Naive thymus-derived CD8-positive, alpha-beta T cell (primary cell): Measurements from ENCODE around the gene TMIGD3. TPM values are rescaled to one million over a fixed set of nuclear protein-coding genes. Genes with fewer than 3 reads are reported as not detected.
"Not testable (repeated sequence)": the region's sequence is repeated elsewhere in the genome, so short reads cannot be mapped to it uniquely, and the experiment has no call there.

ENCODE experiments used
- ATAC-seq, 2 donors: fragments of 150-1000 bp; cut with Tn5 transposase in 1 of 2; sonication (Bioruptor Pico), chemical (Tn5 transposase) in 1 of 2; 1 replicate in 1 of 2; 2 replicates in 1 of 2; pipeline ENCODE4 v1.10.0; 2021; ENCODE audit warnings: mild to moderate bottlenecking in 2 of 2, moderate library complexity in 2 of 2
- POLR2A ChIA-PET: fragments of 350-600 bp; sonication (Branson Sonifier 250); formaldehyde crosslinking; loops from one replicate; lab custom pipeline; 2021; ENCODE audit warnings: antibody characterized with exemption; lab: Charles Lee
- DNase-seq, 10 donors: peaks; one replicate each; pipeline versions ENCODE4 v3.0.0 to v3.0.0-alpha.2; 2020 to 2022
- H3K27ac Mint-ChIP-seq, 10 donors: one replicate each; pipeline ENCODE4 v1.8.0; 2020 to 2022; ENCODE audit warnings: mild to moderate bottlenecking in 10 of 10, mixed read lengths in 10 of 10, moderate library complexity in 4 of 10, inconsistent platforms in 1 of 10
- H3K27me3 Mint-ChIP-seq, 5 donors: one replicate each; pipeline ENCODE4 v1.8.0; 2021 to 2022; ENCODE audit warnings: mixed read lengths in 5 of 5
- H3K36me3 Mint-ChIP-seq, 3 donors: one replicate each; pipeline ENCODE4 v1.8.0; 2020 to 2022; ENCODE audit warnings: mixed read lengths in 3 of 3, mild to moderate bottlenecking in 2 of 3, inconsistent platforms in 1 of 3
- H3K4me1 Mint-ChIP-seq, 4 donors: one replicate each; pipeline ENCODE4 v1.8.0; 2021 to 2022; ENCODE audit warnings: mixed read lengths in 4 of 4
- H3K4me3 Mint-ChIP-seq, 10 donors: one replicate each; pipeline ENCODE4 v1.8.0; 2020 to 2022; ENCODE audit warnings: mild to moderate bottlenecking in 10 of 10, mixed read lengths in 10 of 10, moderate library complexity in 6 of 10, inconsistent platforms in 1 of 10
- H3K9me3 Mint-ChIP-seq, 9 donors: one replicate each; pipeline ENCODE4 v1.8.0; 2020 to 2022; ENCODE audit warnings: mixed read lengths in 9 of 9, mild to moderate bottlenecking in 3 of 9, inconsistent platforms in 1 of 9, moderate library complexity in 1 of 9
- polyA plus RNA-seq, 3 donors: library from polyadenylated mRNA; unstranded; fragments of 300-500 nt; fragmentation: Illumina TruSeq; gene quantifications; one replicate each; pipeline ENCODE4 v1.2.3, GENCODE V29; 2021
- total RNA-seq, 8 experiments: library from RNA in 2 of 8; stranded (reverse) in 2 of 8; gene quantifications; one replicate each; pipeline ENCODE4 v1.2.3 and lab custom pipeline; 2021 to 2026

Gene TMIGD3
- not detected for total RNA-seq
- not detected for polyA plus RNA-seq
- total RNA-seq (lab: John Stamatoyannopoulos, UW), result 0 to 0.49 (median 0) reads per million in 6 experiments

GRCh38 chr1:111503585-111504060 is at the start of gene TMIGD3, which contains the start of gene ADORA3:
TMIGD3 (minus strand) TSS chr1:111503633; CDS start chr1:111503354, 279 bp downstream.
ADORA3 (minus strand) TSS chr1:111503633; CDS start chr1:111503354, 279 bp downstream.
- Mint-ChIP-seq H3K36me3 (no peaks in the 10 kb centered on the region), H3K27ac (peak within 1 kb of the TSS; percentile 2 to 92 (median 65)), H3K9me3 (no peaks in the 10 kb centered on the region), H3K4me1 (peaks cover 31 to 68% (median 60%) of the 10 kb centered on the region in 4 donors), H3K4me3 (peak within 1 kb of the TSS in 9 of 10 donors; percentile 16 to 73 (median 40)), H3K27me3 (no peaks in the 10 kb centered on the region)
- no peak for DNase-seq
- POLR2A ChIA-PET, result interaction anchor here (0.8 to 1.5 kb wide), 4 partner anchors 13 to 307 kb away, joined by 3 to 7 read pairs (median 3); no protein-coding TSS in a partner anchor
- no peak for ATAC-seq

- POLR2A ChIA-PET, result no interaction called here
- DNase-seq (no peak), ATAC-seq (no peak)
- Mint-ChIP-seq H3K27me3 (peaks cover 0 to 4% (median 0%) of the 10 kb centered on the region in 5 donors), H3K27ac (no peak overlapping the region), H3K4me3 (no peak overlapping the region), H3K36me3 (no peaks in the 10 kb centered on the region), H3K9me3 (no peaks in the 10 kb centered on the region), H3K4me1 (peaks cover 0 to 6% (median 0%) of the 10 kb centered on the region in 4 donors)
Measured at GRCh38 chr1:111553196-111553595, 49.8 kb upstream of the TMIGD3 start.

- H3K9me3 Mint-ChIP-seq, result no peaks in the 10 kb centered on the region
- POLR2A ChIA-PET, result no interaction called here
- H3K4me3 Mint-ChIP-seq, result no peak overlapping the region
- H3K27me3 Mint-ChIP-seq, result peaks cover 0 to 4% (median 0%) of the 10 kb centered on the region in 5 donors
- peaks cover 0 to 6% (median 0%) of the 10 kb centered on the region in 4 donors for H3K4me1 Mint-ChIP-seq
- H3K27ac Mint-ChIP-seq, result no peak overlapping the region
- DNase-seq (no peak), ATAC-seq (no peak)
- H3K36me3 Mint-ChIP-seq, result no peaks in the 10 kb centered on the region
Measured at GRCh38 chr1:111552587-111552986, 49.2 kb upstream of the TMIGD3 start.

- Mint-ChIP-seq H3K36me3 (no peaks in the 10 kb centered on the region), H3K9me3 (no peaks in the 10 kb centered on the region), H3K27ac (no peak overlapping the region), H3K4me3 (no peak overlapping the region), H3K4me1 (peaks cover 0 to 6% (median 0%) of the 10 kb centered on the region in 4 donors), H3K27me3 (peaks cover 0 to 4% (median 0%) of the 10 kb centered on the region in 5 donors)
- POLR2A ChIA-PET, result no interaction called here
- ATAC-seq (no peak), DNase-seq (no peak)
Measured at GRCh38 chr1:111551623-111552411, 48.4 kb upstream of the TMIGD3 start.

GRCh38 chr1:111547786-111548185 is 44.4 kb upstream of the TMIGD3 start:
- POLR2A ChIA-PET, H3K27me3 Mint-ChIP-seq, ATAC-seq: not testable (repeated sequence)

GRCh38 chr1:111542187-111542586 is 38.8 kb upstream of the TMIGD3 start:
- Mint-ChIP-seq H3K9me3 (peaks cover 0 to 12% (median 0%) of the 10 kb centered on the region in 9 donors), H3K27ac (no peak overlapping the region), H3K4me3 (no peak overlapping the region), H3K36me3 (peaks cover 0 to 5% (median 5%) of the 10 kb centered on the region in 3 donors), H3K27me3 (peaks cover 0 to 1% (median 0%) of the 10 kb centered on the region in 5 donors), H3K4me1 (peaks cover 0 to 4% (median 0%) of the 10 kb centered on the region in 4 donors)
- POLR2A ChIA-PET, result no interaction called here
- no peak for ATAC-seq
- no peak for DNase-seq

More at GRCh38 chr1:111547786-111548185, 44.4 kb upstream of the TMIGD3 start:
- not testable (repeated sequence) for DNase-seq, H3K4me1 Mint-ChIP-seq, H3K36me3 Mint-ChIP-seq, H3K4me3 Mint-ChIP-seq, H3K27ac Mint-ChIP-seq
- peaks cover 0 to 12% (median 0%) of the 10 kb centered on the region in 9 donors for H3K9me3 Mint-ChIP-seq

GRCh38 chr1:111541721-111542120 is 38.3 kb upstream of the TMIGD3 start:
- Mint-ChIP-seq H3K36me3 (peaks cover 0 to 5% (median 5%) of the 10 kb centered on the region in 3 donors), H3K4me1 (peaks cover 0 to 4% (median 0%) of the 10 kb centered on the region in 4 donors), H3K27me3 (peaks cover 0 to 3% (median 1%) of the 10 kb centered on the region in 5 donors), H3K27ac (no peak overlapping the region), H3K9me3 (peaks cover 0 to 12% (median 0%) of the 10 kb centered on the region in 9 donors), H3K4me3 (no peak overlapping the region)
- DNase-seq (no peak), ATAC-seq (no peak)
- POLR2A ChIA-PET, result no interaction called here

GRCh38 chr1:111540928-111541327 is 37.5 kb upstream of the TMIGD3 start:
- peak overlapping the region in 1 of 10 donors; percentile 19 for H3K27ac Mint-ChIP-seq
- POLR2A ChIA-PET, result no interaction called here
- no peak for DNase-seq

GRCh38 chr1:111538343-111539025 is 35.1 kb upstream of the TMIGD3 start:
- H3K4me1 Mint-ChIP-seq, result peaks cover 0 to 4% (median 0%) of the 10 kb centered on the region in 4 donors
- no peaks in the 10 kb centered on the region for H3K36me3 Mint-ChIP-seq
- DNase-seq (no peak), ATAC-seq (no peak)
- POLR2A ChIA-PET, result no interaction called here
- H3K27me3 Mint-ChIP-seq, result peaks cover 0 to 3% (median 1%) of the 10 kb centered on the region in 5 donors
- H3K9me3 Mint-ChIP-seq, result no peaks in the 10 kb centered on the region
- H3K4me3 Mint-ChIP-seq, result no peak overlapping the region
- H3K27ac Mint-ChIP-seq, result no peak overlapping the region

More at GRCh38 chr1:111540928-111541327, 37.5 kb upstream of the TMIGD3 start:
- Mint-ChIP-seq H3K27me3 (peaks cover 0 to 3% (median 1%) of the 10 kb centered on the region in 5 donors), H3K9me3 (peaks cover 0 to 10% (median 0%) of the 10 kb centered on the region in 9 donors), H3K4me1 (peaks cover 0 to 4% (median 0%) of the 10 kb centered on the region in 4 donors), H3K4me3 (no peak overlapping the region), H3K36me3 (peaks cover 0 to 5% (median 5%) of the 10 kb centered on the region in 3 donors)
- no peak for ATAC-seq

- H3K4me3 Mint-ChIP-seq, result no peak overlapping the region
- H3K27ac Mint-ChIP-seq, result no peak overlapping the region
- no peaks in the 10 kb centered on the region for H3K4me1 Mint-ChIP-seq
- POLR2A ChIA-PET, result no interaction called here
- H3K9me3 Mint-ChIP-seq, result peaks cover 0 to 3% (median 0%) of the 10 kb centered on the region in 9 donors
- no peak for ATAC-seq
- H3K27me3 Mint-ChIP-seq, result peaks cover 0 to 3% (median 1%) of the 10 kb centered on the region in 5 donors
- peaks cover 0 to 3% (median 0%) of the 10 kb centered on the region in 3 donors for H3K36me3 Mint-ChIP-seq
- DNase-seq, result no peak
Measured at GRCh38 chr1:111535256-111536191, 32.1 kb upstream of the TMIGD3 start.

GRCh38 chr1:111520053-111520452 is 16.6 kb upstream of the TMIGD3 start:
- H3K27ac Mint-ChIP-seq, result peak overlapping the region in 1 of 10 donors; percentile 90

More at GRCh38 chr1:111520053-111520452, 16.6 kb upstream of the TMIGD3 start:
- ATAC-seq (no peak), DNase-seq (no peak)
- Mint-ChIP-seq H3K4me3 (no peak overlapping the region), H3K4me1 (peaks cover 17 to 41% (median 35%) of the 10 kb centered on the region in 4 donors), H3K27me3 (no peaks in the 10 kb centered on the region), H3K36me3 (peaks cover 0 to 3% (median 0%) of the 10 kb centered on the region in 3 donors), H3K9me3 (no peaks in the 10 kb centered on the region)
- POLR2A ChIA-PET, result interaction anchor here (1.2 to 1.6 kb wide), 2 partner anchors 12 to 13 kb away, joined by 3 to 4 read pairs; no protein-coding TSS in a partner anchor
